NCI-H1694 treated with DMSO at 0.1 percent for 48 hours (cell line): ENCODE measurements around the gene EFL1.
"Not testable (repeated sequence)": the region's sequence is repeated elsewhere in the genome, so short reads cannot be mapped to it uniquely, and the experiment has no call there.

Source experiments
- DNase-seq: peaks from one replicate; lab custom pipeline; 2025; lab: John Stamatoyannopoulos, UW

The EFL1 gene

GRCh38 chr15:82262422-82263026 is at the start of gene EFL1, which contains the start of gene SAXO2:
Gene EFL1, minus strand, starts transcription at chr15:82262734. Its CDS starts 956 bp downstream, at chr15:82261778.
Gene SAXO2, plus strand, starts transcription at chr15:82262818. Its CDS starts 62 bp downstream, at chr15:82262880.
- DNase-seq: peak; percentile 36

- not testable (repeated sequence) for DNase-seq
Measured at GRCh38 chr15:82311321-82311720, 48.8 kb upstream of the EFL1 start.

GRCh38 chr15:82309802-82310201 is 47.3 kb upstream of the EFL1 start:
- DNase-seq: no peak

- no peak for DNase-seq
Measured at GRCh38 chr15:82307714-82308081, 45.2 kb upstream of the EFL1 start.

- no peak for DNase-seq
Measured at GRCh38 chr15:82306791-82307713, 44.5 kb upstream of the EFL1 start.

GRCh38 chr15:82305621-82306048 is 43.1 kb upstream of the EFL1 start:
- no peak for DNase-seq

- no peak for DNase-seq
Measured at GRCh38 chr15:82304778-82305090, 42.2 kb upstream of the EFL1 start.

GRCh38 chr15:82303956-82304777 is 41.6 kb upstream of the EFL1 start:
- DNase-seq: no peak

- no peak for DNase-seq
Measured at GRCh38 chr15:82301296-82302016, 38.9 kb upstream of the EFL1 start.

- no peak for DNase-seq
Measured at GRCh38 chr15:82300883-82301282, 38.3 kb upstream of the EFL1 start.

GRCh38 chr15:82300326-82300725 is 37.8 kb upstream of the EFL1 start:
- DNase-seq: not testable (repeated sequence)

- DNase-seq: not testable (repeated sequence)
Measured at GRCh38 chr15:82299511-82299914, 37.0 kb upstream of the EFL1 start.

GRCh38 chr15:82298520-82298919 is 36.0 kb upstream of the EFL1 start:
- no peak for DNase-seq

GRCh38 chr15:82298032-82298431 is 35.5 kb upstream of the EFL1 start:
- no peak for DNase-seq

- DNase-seq: no peak
Measured at GRCh38 chr15:82297546-82297945, 35.0 kb upstream of the EFL1 start.

GRCh38 chr15:82294061-82294690 is 31.6 kb upstream of the EFL1 start:
- no peak for DNase-seq

GRCh38 chr15:82292271-82292670 is 29.7 kb upstream of the EFL1 start:
- DNase-seq: no peak

GRCh38 chr15:82288202-82288601 is 25.7 kb upstream of the EFL1 start:
- not testable (repeated sequence) for DNase-seq

- not testable (repeated sequence) for DNase-seq
Measured at GRCh38 chr15:82286475-82286874, 23.9 kb upstream of the EFL1 start.

- DNase-seq: not testable (repeated sequence)
Measured at GRCh38 chr15:82284381-82284780, 21.8 kb upstream of the EFL1 start.

GRCh38 chr15:82282386-82282785 is 19.9 kb upstream of the EFL1 start:
- DNase-seq: not testable (repeated sequence)
